Measurements from ENCODE around the gene INHBC. TPM values are rescaled to one million over a fixed set of nuclear protein-coding genes. Genes with fewer than 3 reads are reported as not detected.
"Not testable (repeated sequence)": the region's sequence is repeated elsewhere in the genome, so short reads cannot be mapped to it uniquely, and the experiment has no call there.

INHBC gene
- total and polyA plus RNA-seq, 2 donors: 0.05 TPM; not detected in 1

GRCh38 chr12:57414160-57414559 is 20.4 kb upstream of the INHBC start:
- not testable (repeated sequence) for H3K4me3 ChIP-seq (ENCODE audit: low read depth, low read length); DNase-seq (ENCODE audit: extremely low spot score); H3K27ac ChIP-seq (ENCODE audit: low read depth); H3K4me1 ChIP-seq (ENCODE audit: insufficient read depth); H3K36me3 ChIP-seq (ENCODE audit: insufficient read depth)
- 91% methylated on average over 6 of the region's 6 CpGs for WGBS

- WGBS: 90% methylated on average over 2 of the region's 2 CpGs
These were observed 19.5 kb upstream of the INHBC start for GRCh38 chr12:57415088-57415487.

GRCh38 chr12:57416039-57416996 is 18.3 kb upstream of the INHBC start:
- Histone ChIP-seq H3K4me3 (ENCODE audit: low read depth, low read length) (no peak overlapping the region), H3K4me1 (ENCODE audit: insufficient read depth) (no peaks in the 10 kb centered on the region), H3K27ac (ENCODE audit: low read depth) (no peak overlapping the region), H3K36me3 (ENCODE audit: insufficient read depth) (no peaks in the 10 kb centered on the region)
- 90% methylated on average over 8 of the region's 8 CpGs for WGBS
- DNase-seq (ENCODE audit: extremely low spot score): no peak

More at GRCh38 chr12:57415088-57415487, 19.5 kb upstream of the INHBC start:
- DNase-seq (ENCODE audit: extremely low spot score): no peak
- H3K4me3 ChIP-seq (ENCODE audit: low read depth, low read length): no peak overlapping the region
- no peaks in the 10 kb centered on the region for H3K4me1 ChIP-seq (ENCODE audit: insufficient read depth)
- H3K27ac ChIP-seq (ENCODE audit: low read depth): no peak overlapping the region
- H3K36me3 ChIP-seq (ENCODE audit: insufficient read depth): no peaks in the 10 kb centered on the region

GRCh38 chr12:57418255-57418654 is 16.3 kb upstream of the INHBC start:
- 92% methylated on average over 9 of the region's 9 CpGs for WGBS
- no peaks in the 10 kb centered on the region for H3K4me1 ChIP-seq (ENCODE audit: insufficient read depth)
- H3K27ac ChIP-seq (ENCODE audit: low read depth): no peak overlapping the region
- no peak overlapping the region for H3K4me3 ChIP-seq (ENCODE audit: low read depth, low read length)
- no peak for DNase-seq (ENCODE audit: extremely low spot score)
- H3K36me3 ChIP-seq (ENCODE audit: insufficient read depth): no peaks in the 10 kb centered on the region

GRCh38 chr12:57419495-57419894 is 15.1 kb upstream of the INHBC start:
- 95% methylated on average over 2 of the region's 2 CpGs for WGBS
- H3K27ac ChIP-seq (ENCODE audit: low read depth): no peak overlapping the region
- H3K4me3 ChIP-seq (ENCODE audit: low read depth, low read length): no peak overlapping the region
- H3K4me1 ChIP-seq (ENCODE audit: insufficient read depth): no peaks in the 10 kb centered on the region
- DNase-seq (ENCODE audit: extremely low spot score): no peak
- no peaks in the 10 kb centered on the region for H3K36me3 ChIP-seq (ENCODE audit: insufficient read depth)

GRCh38 chr12:57420482-57420881 is 14.1 kb upstream of the INHBC start:
- no peaks in the 10 kb centered on the region for H3K4me1 ChIP-seq (ENCODE audit: insufficient read depth)
- no peak overlapping the region for H3K4me3 ChIP-seq (ENCODE audit: low read depth, low read length)
- DNase-seq (ENCODE audit: extremely low spot score): no peak
- WGBS: 96% methylated on average over 5 of the region's 5 CpGs
- H3K27ac ChIP-seq (ENCODE audit: low read depth): no peak overlapping the region
- H3K36me3 ChIP-seq (ENCODE audit: insufficient read depth): peaks cover 2% of the 10 kb centered on the region

GRCh38 chr12:57426948-57427347 is 7.6 kb upstream of the INHBC start:
- not testable (repeated sequence) for H3K4me1 ChIP-seq (ENCODE audit: insufficient read depth); H3K4me3 ChIP-seq (ENCODE audit: low read depth, low read length); DNase-seq (ENCODE audit: extremely low spot score); H3K36me3 ChIP-seq (ENCODE audit: insufficient read depth); H3K27ac ChIP-seq (ENCODE audit: low read depth)
- 96% methylated on average over 10 of the region's 10 CpGs for WGBS

- Histone ChIP-seq H3K4me1 (ENCODE audit: insufficient read depth) (no peaks in the 10 kb centered on the region), H3K4me3 (ENCODE audit: low read depth, low read length) (no peak overlapping the region), H3K36me3 (ENCODE audit: insufficient read depth) (peaks cover 2% of the 10 kb centered on the region), H3K27ac (ENCODE audit: low read depth) (no peak overlapping the region)
- 79% methylated on average over 6 of the region's 6 CpGs for WGBS
- no peak for DNase-seq (ENCODE audit: extremely low spot score)
These were observed 5.6 kb upstream of the INHBC start for GRCh38 chr12:57428965-57429364.

- 36% methylated on average over 9 of the region's 9 CpGs for WGBS
- Histone ChIP-seq H3K36me3 (ENCODE audit: insufficient read depth) (peaks cover 1% of the 10 kb centered on the region), H3K27ac (ENCODE audit: low read depth) (no peak overlapping the region), H3K4me3 (ENCODE audit: low read depth, low read length) (peak overlapping the region; percentile 93), H3K4me1 (ENCODE audit: insufficient read depth) (no peaks in the 10 kb centered on the region)
- DNase-seq (ENCODE audit: extremely low spot score): peak; percentile 15
These were observed 5.0 kb upstream of the INHBC start for GRCh38 chr12:57429473-57430111.

GRCh38 chr12:57430112-57430930 is 4.3 kb upstream of the INHBC start:
- WGBS: under 1% methylated on average over 74 of the region's 74 CpGs
- no peak for DNase-seq (ENCODE audit: extremely low spot score)
- no peaks in the 10 kb centered on the region for H3K4me1 ChIP-seq (ENCODE audit: insufficient read depth)
- no peaks in the 10 kb centered on the region for H3K36me3 ChIP-seq (ENCODE audit: insufficient read depth)
- H3K4me3 ChIP-seq (ENCODE audit: low read depth, low read length): peak overlapping the region; percentile 93
- peak overlapping the region; percentile 93 for H3K27ac ChIP-seq (ENCODE audit: low read depth)

- peak; percentile 89 for DNase-seq (ENCODE audit: extremely low spot score)
- no peaks in the 10 kb centered on the region for H3K4me1 ChIP-seq (ENCODE audit: insufficient read depth)
- H3K36me3 ChIP-seq (ENCODE audit: insufficient read depth): no peaks in the 10 kb centered on the region
- peak within 1 kb of the TSS; percentile 93 for H3K4me3 ChIP-seq (ENCODE audit: low read depth, low read length)
- peak within 1 kb of the TSS; percentile 93 for H3K27ac ChIP-seq (ENCODE audit: low read depth)
- WGBS: 2% methylated on average over 41 of the region's 41 CpGs
These were observed 3.5 kb upstream of the INHBC start, which contains the start of gene R3HDM2 for GRCh38 chr12:57430931-57431566. Gene R3HDM2, minus strand, starts transcription at chr12:57431043. Its CDS starts 120,615 bp downstream, at chr12:57310428.

GRCh38 chr12:57431654-57432188 is 2.9 kb upstream of the INHBC start:
- 89% methylated on average over 11 of the region's 11 CpGs for WGBS
- DNase-seq (ENCODE audit: extremely low spot score): no peak
- Histone ChIP-seq H3K4me3 (ENCODE audit: low read depth, low read length) (no peak overlapping the region), H3K36me3 (ENCODE audit: insufficient read depth) (no peaks in the 10 kb centered on the region), H3K27ac (ENCODE audit: low read depth) (no peak overlapping the region), H3K4me1 (ENCODE audit: insufficient read depth) (no peaks in the 10 kb centered on the region)

- Histone ChIP-seq H3K4me3 (ENCODE audit: low read depth, low read length) (no peak overlapping the region), H3K27ac (ENCODE audit: low read depth) (no peak overlapping the region), H3K36me3 (ENCODE audit: insufficient read depth) (no peaks in the 10 kb centered on the region), H3K4me1 (ENCODE audit: insufficient read depth) (no peaks in the 10 kb centered on the region)
- DNase-seq (ENCODE audit: extremely low spot score): no peak
- WGBS: 70% methylated on average over 3 of the region's 3 CpGs
These were observed 1.2 kb upstream of the INHBC start for GRCh38 chr12:57433370-57433769.
